B cell (primary cell): ENCODE measurements around the gene TMEM213. TPM values are rescaled to one million over a fixed set of nuclear protein-coding genes. Genes with fewer than 3 reads are reported as not detected.

Source experiments
- ATAC-seq: fragments of 200-7000 bp; cut with Tn5 transposase; one replicate; pipeline ENCODE4 v1.10.0; 2021; ENCODE audit warnings: low read depth, mild to moderate bottlenecking, moderate number of reproducible peaks, moderate library complexity
- CTCF ChIA-PET: fragments of 350-600 bp; sonication (Branson Sonifier 250); formaldehyde crosslinking; loops from one replicate; lab custom pipeline; 2021; ENCODE audit warnings: antibody characterized with exemption, inconsistent platforms; lab: Charles Lee
- POLR2A ChIA-PET: fragments of 350-600 bp; sonication (Branson Sonifier 250); formaldehyde crosslinking; loops from one replicate; lab custom pipeline; 2021; ENCODE audit warnings: antibody characterized with exemption; lab: Charles Lee
- DNase-seq: peaks from one replicate; pipeline ENCODE4 v3.0.0; 2013
- H2AFZ ChIP-seq: 2 replicates; pipeline ENCODE4 v1.6.1; 2012; ENCODE audit warnings: mild to moderate bottlenecking, low read depth, low read length; ENCODE audit not compliant: insufficient read depth, poor library complexity, severe bottlenecking
- H3K27ac ChIP-seq, 2 donors: 1 replicate in 1 of 2; 2 replicates in 1 of 2; pipeline ENCODE4 v1.5.1; 2012 to 2013; ENCODE audit warnings: low read length in 2 of 2, mild to moderate bottlenecking in 2 of 2, moderate library complexity in 1 of 2
- H3K27me3 ChIP-seq, 4 experiments: fragments of 200-600 bp in 1 of 4; sonication (generic) in 1 of 4; replicated peaks in 1 of 4; 1 replicate in 2 of 4; 2 replicates in 2 of 4; pipeline versions ENCODE4 v1.6.1 to v1.7.0; 2013 to 2016; ENCODE audit warnings: low read length in 3 of 4, mild to moderate bottlenecking in 2 of 4, mixed read lengths in 1 of 4, moderate library complexity in 1 of 4; ENCODE audit not compliant: insufficient read depth in 4 of 4, control insufficient read depth in 3 of 4; ENCODE audit errors: control extremely low read depth in 1 of 4
- H3K36me3 ChIP-seq, 2 experiments: replicated peaks in 1 of 2; 1 replicate in 1 of 2; 2 replicates in 1 of 2; pipeline versions ENCODE4 v1.6.1 to v1.7.1; 2013; ENCODE audit warnings: low read length in 1 of 2; ENCODE audit not compliant: insufficient read depth in 2 of 2, control insufficient read depth in 1 of 2; ENCODE audit errors: control extremely low read depth in 1 of 2, extremely low read depth in 1 of 2
- H3K4me1 ChIP-seq, 2 donors: fragments of 200-600 bp in 1 of 2; sonication (generic) in 1 of 2; 1 replicate in 1 of 2; 2 replicates in 1 of 2; pipeline versions ENCODE4 v1.5.1 to v1.6.1; 2013 to 2017; ENCODE audit warnings: low read length in 2 of 2; ENCODE audit not compliant: control insufficient read depth in 2 of 2, insufficient read depth in 2 of 2
- H3K4me2 ChIP-seq: replicated peaks from 2 replicates; pipeline ENCODE3; 2012; ENCODE audit warnings: mild to moderate bottlenecking, low read depth, low read length; ENCODE audit not compliant: poor library complexity, severe bottlenecking
- H3K4me3 ChIP-seq, 5 experiments: fragments of 200-600 bp in 1 of 5; sonication (generic) in 1 of 5; 1 replicate in 3 of 5; 2 replicates in 2 of 5; pipeline versions ENCODE4 v1.5.1 to v1.7.0; 2011 to 2016; ENCODE audit warnings: low read length in 4 of 5, mild to moderate bottlenecking in 4 of 5, low read depth in 2 of 5, control low read depth in 1 of 5, moderate library complexity in 1 of 5; ENCODE audit not compliant: insufficient read depth in 1 of 5; ENCODE audit errors: control extremely low read depth in 1 of 5, extremely low read depth in 1 of 5
- H3K79me2 ChIP-seq: fragments of 200-600 bp; sonication (generic); one replicate; pipeline ENCODE4 v1.6.0; 2016; ENCODE audit warnings: low read length; ENCODE audit not compliant: control insufficient read depth, insufficient read depth
- H3K9ac ChIP-seq: fragments of 200-600 bp; sonication (generic); 2 replicates; pipeline ENCODE4 v1.6.1; 2017; ENCODE audit warnings: mild to moderate bottlenecking, low read length, moderate library complexity
- H3K9me3 ChIP-seq, 3 donors: one replicate each; pipeline versions ENCODE4 v1.6.1 to v1.7.1; 2013; ENCODE audit warnings: low read length in 2 of 3; ENCODE audit not compliant: control insufficient read depth in 2 of 3, insufficient read depth in 1 of 3; ENCODE audit errors: control extremely low read depth in 1 of 3
- H4K20me1 ChIP-seq: 2 replicates; pipeline ENCODE4 v1.6.0; 2012; ENCODE audit warnings: mild to moderate bottlenecking, low read length; ENCODE audit not compliant: insufficient read depth, control insufficient read depth, poor library complexity, severe bottlenecking
- H3K27ac Mint-ChIP-seq: one replicate; pipeline ENCODE4 v1.8.0; 2021; ENCODE audit warnings: mixed read lengths
- H3K27me3 Mint-ChIP-seq: one replicate; pipeline ENCODE4 v1.8.0; 2021; ENCODE audit warnings: mixed read lengths
- H3K4me1 Mint-ChIP-seq: one replicate; pipeline ENCODE4 v1.8.0; 2021; ENCODE audit warnings: mixed read lengths
- H3K4me3 Mint-ChIP-seq: one replicate; pipeline ENCODE4 v1.8.0; 2021; ENCODE audit warnings: mixed read lengths
- H3K9me3 Mint-ChIP-seq: one replicate; pipeline ENCODE4 v1.8.0; 2022; ENCODE audit warnings: mixed read lengths; ENCODE audit not compliant: insufficient read depth
- CTCF ChIP-seq: fragments of 200-600 bp; IDR thresholded peaks from one replicate; pipeline ENCODE4 v1.8.0; 2022; ENCODE audit warnings: antibody characterized with exemption, mild to moderate bottlenecking
- EZH2 ChIP-seq: IDR thresholded peaks from 2 replicates; pipeline ENCODE4 v1.6.1; 2012; ENCODE audit warnings: borderline replicate concordance, low read depth, mild to moderate bottlenecking, moderate library complexity, low read length; ENCODE audit not compliant: insufficient read depth, poor library complexity, severe bottlenecking
- WGBS: methylation state at CpG from one replicate; pipeline ENCODE4 v1.1.5; 2013; ENCODE audit warnings: missing lambda C conversion rate; ENCODE audit not compliant: insufficient coverage; 5-methylcytosine and 5-hydroxymethylcytosine counted together
- intact Hi-C: fragments of 100-400 bp; cut with micrococcal nuclease; formaldehyde crosslinking; loops from one replicate; pipeline ENCODE4 v1.10.0; 2022
- polyA plus RNA-seq: library from polyadenylated mRNA; depleted of rRNA; stranded (reverse); fragments of >200 nt; gene quantifications from 2 replicates; pipeline ENCODE4 v1.2.3, GENCODE V29; 2012
- total RNA-seq, 2 donors: library from RNA; stranded (reverse); fragments of 120-200 nt in 1 of 2; gene quantifications; 1 replicate in 1 of 2; 2 replicates in 1 of 2; pipeline versions ENCODE4 v1.2.3 to v1.2.4, GENCODE V29; 2013 to 2022

The TMEM213 gene
- total and polyA plus RNA-seq, 2 donors (not counting 1 experiment from before 2014, with no cell fraction given), result not detected

GRCh38 chr7:138833596-138833995 is 35.8 kb downstream of the TMEM213 start:
- TF ChIP-seq EZH2, result no peak
- no peak for TF ChIP-seq CTCF
- Mint-ChIP-seq H3K4me3 (no peak overlapping the region), H3K27ac (no peak overlapping the region), H3K9me3 (no peaks in the 10 kb centered on the region), H3K27me3 (peaks cover 18% of the 10 kb centered on the region), H3K4me1 (no peaks in the 10 kb centered on the region)
- Histone ChIP-seq H4K20me1 (no peaks in the 10 kb centered on the region), H2AFZ (no peak overlapping the region), H3K27ac (no peak overlapping the region), H3K27me3 (no peaks in the 10 kb centered on the region), H3K9me3 (peaks cover 0 to 3% (median 0%) of the 10 kb centered on the region in 3 donors), H3K79me2 (no peaks in the 10 kb centered on the region), H3K36me3 (no peaks in the 10 kb centered on the region), H3K9ac (no peak overlapping the region), H3K4me2 (no peak overlapping the region), H3K4me1 (no peaks in the 10 kb centered on the region), H3K4me3 (no peak overlapping the region)
- intact Hi-C loops, result no loop called here
- ChIA-PET POLR2A (no interaction called here), CTCF (no interaction called here)
- ATAC-seq, result no peak
- 71% methylated on average over 5 of the region's 5 CpGs for WGBS
- DNase-seq, result no peak

- no peak overlapping the region for H3K4me3 Mint-ChIP-seq
- TF ChIP-seq CTCF (no peak), EZH2 (no peak)
- Histone ChIP-seq H3K4me3 (no peak overlapping the region), H2AFZ (no peak overlapping the region), H3K27me3 (no peaks in the 10 kb centered on the region), H3K27ac (no peak overlapping the region), H3K4me1 (no peaks in the 10 kb centered on the region), H3K4me2 (no peak overlapping the region), H3K79me2 (no peaks in the 10 kb centered on the region), H3K9ac (no peak overlapping the region), H4K20me1 (no peaks in the 10 kb centered on the region), H3K36me3 (no peaks in the 10 kb centered on the region), H3K9me3 (peaks cover 0 to 3% (median 0%) of the 10 kb centered on the region in 3 donors)
- H3K27me3 Mint-ChIP-seq, result peaks cover 18% of the 10 kb centered on the region
- no peaks in the 10 kb centered on the region for H3K9me3 Mint-ChIP-seq
- ChIA-PET POLR2A (no interaction called here), CTCF (no interaction called here)
- DNase-seq (no peak), ATAC-seq (no peak)
- intact Hi-C loops, result no loop called here
- no peak overlapping the region for H3K27ac Mint-ChIP-seq
- no peaks in the 10 kb centered on the region for H3K4me1 Mint-ChIP-seq
- WGBS, result 86% methylated on average over 5 of the region's 9 CpGs
Observed at GRCh38 chr7:138834583-138834982, 36.8 kb downstream of the TMEM213 start.
